Measurements from ENCODE around the gene CRABP1.

CRABP1 gene

GRCh38 chr15:78340231-78341056, at the start of gene CRABP1:
Gene CRABP1 (plus strand): TSS chr15:78340353. CDS start chr15:78340429, 76 bp downstream.
- DNase-seq (ENCODE audit: extremely low spot score): no peak
- TF ChIP-seq BHLHE40 (IDR thresholded peaks at IDR 0.05; ENCODE audit: borderline replicate concordance): no peak
- no peak for TF ChIP-seq HDGF (IDR thresholded peaks at IDR 0.05; ENCODE audit: borderline replicate concordance)
- TF ChIP-seq, protein P1, sequence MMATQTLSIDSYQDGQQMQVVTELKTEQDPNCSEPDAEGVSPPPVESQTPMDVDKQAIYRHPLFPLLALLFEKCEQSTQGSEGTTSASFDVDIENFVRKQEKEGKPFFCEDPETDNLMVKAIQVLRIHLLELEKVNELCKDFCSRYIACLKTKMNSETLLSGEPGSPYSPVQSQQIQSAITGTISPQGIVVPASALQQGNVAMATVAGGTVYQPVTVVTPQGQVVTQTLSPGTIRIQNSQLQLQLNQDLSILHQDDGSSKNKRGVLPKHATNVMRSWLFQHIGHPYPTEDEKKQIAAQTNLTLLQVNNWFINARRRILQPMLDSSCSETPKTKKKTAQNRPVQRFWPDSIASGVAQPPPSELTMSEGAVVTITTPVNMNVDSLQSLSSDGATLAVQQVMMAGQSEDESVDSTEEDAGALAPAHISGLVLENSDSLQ (IDR thresholded peaks at IDR 0.05): no peak
- TF ChIP-seq CTBP1 (IDR thresholded peaks at IDR 0.05; ENCODE audit: borderline replicate concordance): no peak
- TF ChIP-seq L3MBTL2 (conservative IDR thresholded peaks at IDR 0.05): no peak
- TF ChIP-seq TARDBP (IDR thresholded peaks at IDR 0.05): no peak
- no peak for TF ChIP-seq FOXM1 (IDR thresholded peaks at IDR 0.05; ENCODE audit: borderline replicate concordance)
- TF ChIP-seq SUZ12 (IDR thresholded peaks at IDR 0.05): no peak
- no peak for TF ChIP-seq SP1 (IDR thresholded peaks at IDR 0.05)
- no peak for TF ChIP-seq FOXK2 (IDR thresholded peaks at IDR 0.05)
- TF ChIP-seq ZNF384 (IDR thresholded peaks at IDR 0.05): no peak
- TF ChIP-seq ELF4 (IDR thresholded peaks at IDR 0.05): no peak
- CTCF ChIA-PET: no interaction called here
- POLR2A ChIA-PET: no interaction called here

DNA sequence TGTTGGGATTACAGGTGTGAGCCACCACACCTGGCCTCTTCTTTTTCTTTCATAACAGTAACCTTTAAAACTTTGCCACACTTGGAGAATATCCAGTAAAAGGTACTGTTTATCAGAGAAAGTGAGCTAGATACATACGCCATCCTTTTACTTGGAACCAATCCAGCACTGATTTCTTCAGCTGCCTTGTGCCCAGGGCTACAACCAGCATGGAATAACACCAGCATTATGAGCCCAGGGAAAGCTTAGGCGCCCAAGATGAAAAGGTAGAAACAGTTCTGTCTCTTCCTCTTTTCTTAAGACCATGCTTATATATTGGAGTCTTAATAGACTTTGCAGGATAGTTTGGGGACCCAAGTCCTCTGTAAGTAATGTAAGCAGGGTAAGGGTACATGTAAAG, 49.1 kb upstream of the CRABP1 start:
- DNase-seq (ENCODE audit: extremely low spot score): no peak
- ChIA-PET CTCF (interaction anchor here (0.6 kb wide), 1 partner anchor 583 kb away, joined by 13 read pairs; no protein-coding TSS in a partner anchor), POLR2A (interaction anchor here (1.7 kb wide), 1 partner anchor 8 kb away, joined by 10 read pairs; the partner anchor contains the start of gene SKIC8)
- TF ChIP-seq SP1 (IDR thresholded peaks at IDR 0.05) (no peak), ELF4 (IDR thresholded peaks at IDR 0.05) (no peak), BHLHE40 (IDR thresholded peaks at IDR 0.05; ENCODE audit: borderline replicate concordance) (no peak), L3MBTL2 (conservative IDR thresholded peaks at IDR 0.05) (no peak), HDGF (IDR thresholded peaks at IDR 0.05; ENCODE audit: borderline replicate concordance) (no peak), NFRKB (IDR thresholded peaks at IDR 0.05) (no peak), CTBP1 (IDR thresholded peaks at IDR 0.05; ENCODE audit: borderline replicate concordance) (no peak), FOXM1 (IDR thresholded peaks at IDR 0.05; ENCODE audit: borderline replicate concordance) (no peak)

GRCh38 chr15:78291698-78292097, 48.5 kb upstream of the CRABP1 start:
- TF ChIP-seq ZNF384 (IDR thresholded peaks at IDR 0.05) (no peak), FOXM1 (IDR thresholded peaks at IDR 0.05; ENCODE audit: borderline replicate concordance) (no peak), SUZ12 (IDR thresholded peaks at IDR 0.05) (no peak), ARNT (IDR thresholded peaks at IDR 0.05) (no peak), L3MBTL2 (conservative IDR thresholded peaks at IDR 0.05) (no peak), ELF4 (IDR thresholded peaks at IDR 0.05) (no peak), BHLHE40 (IDR thresholded peaks at IDR 0.05; ENCODE audit: borderline replicate concordance) (no peak)
- TF ChIP-seq, protein P1 (IDR thresholded peaks at IDR 0.05): no peak
- DNase-seq (ENCODE audit: extremely low spot score): no peak
- ChIA-PET CTCF (interaction anchor here (0.6 kb wide), 1 partner anchor 582 kb away, joined by 13 read pairs; no protein-coding TSS in a partner anchor), POLR2A (interaction anchor here (1.7 kb wide), 1 partner anchor 8 kb away, joined by 10 read pairs; the partner anchor contains the start of gene SKIC8)

GRCh38 chr15:78292219-78292618, 47.9 kb upstream of the CRABP1 start:
- no peak for TF ChIP-seq NFRKB (IDR thresholded peaks at IDR 0.05)
- TF ChIP-seq CTBP1 (IDR thresholded peaks at IDR 0.05; ENCODE audit: borderline replicate concordance): no peak
- no peak for TF ChIP-seq FOXK2 (IDR thresholded peaks at IDR 0.05)
- no peak for DNase-seq (ENCODE audit: extremely low spot score)
- ChIA-PET POLR2A (interaction anchor here (1.0 kb wide), 1 partner anchor 10 kb away, joined by 3 read pairs; no protein-coding TSS in a partner anchor), CTCF (no interaction called here)

- POLR2A ChIA-PET: interaction anchor here (0.6 to 2.5 kb wide), 65 partner anchors 8 to 536 kb away, joined by 3 to 36 read pairs (median 4); partner anchors contain the start of genes CHRNA5, HYKK, IDH3A and IREB2
Measured at GRCh38 chr15:78299101-78299930, 40.8 kb upstream of the CRABP1 start, which contains the start of gene SKIC8. Gene SKIC8 (minus strand): TSS chr15:78299609. CDS start chr15:78295686, 3,923 bp downstream.

More at GRCh38 chr15:78299101-78299930, 40.8 kb upstream of the CRABP1 start, which contains the start of gene SKIC8:
- CTCF ChIA-PET: interaction anchor here (0.6 to 1.2 kb wide), 5 partner anchors 9 to 237 kb away, joined by 3 to 9 read pairs (median 3); no protein-coding TSS in a partner anchor
- peak; percentile 99 for DNase-seq (ENCODE audit: extremely low spot score)
- TF ChIP-seq HDGF (IDR thresholded peaks at IDR 0.05; ENCODE audit: borderline replicate concordance) (peak; percentile 88), BHLHE40 (IDR thresholded peaks at IDR 0.05; ENCODE audit: borderline replicate concordance) (no peak), TARDBP (IDR thresholded peaks at IDR 0.05) (no peak), L3MBTL2 (conservative IDR thresholded peaks at IDR 0.05) (no peak), CTBP1 (IDR thresholded peaks at IDR 0.05; ENCODE audit: borderline replicate concordance) (no peak), ELF4 (IDR thresholded peaks at IDR 0.05) (peak; percentile 59; the same call in 1 of the 2 replicates), FOXK2 (IDR thresholded peaks at IDR 0.05) (no peak), FOXM1 (IDR thresholded peaks at IDR 0.05; ENCODE audit: borderline replicate concordance) (no peak)
- TF ChIP-seq, protein P1 (IDR thresholded peaks at IDR 0.05): no peak
